Activated naive CD8-positive, alpha-beta T cell treated with anti-CD3 and anti-CD28 coated beads for 36 hours (primary cell): ENCODE measurements around the gene IFITM1. TPM values are rescaled to one million over a fixed set of nuclear protein-coding genes. Genes with fewer than 3 reads are reported as not detected.
"Not testable (repeated sequence)": the region's sequence is repeated elsewhere in the genome, so short reads cannot be mapped to it uniquely, and the experiment has no call there.

ENCODE experiments used
- DNase-seq: peaks from one replicate; pipeline ENCODE4 v3.0.0; 2021
- H3K27ac Mint-ChIP-seq: one replicate; pipeline ENCODE4 v1.8.0; 2022; ENCODE audit warnings: mild to moderate bottlenecking, moderate library complexity, mixed read lengths
- H3K27me3 Mint-ChIP-seq: one replicate; pipeline ENCODE4 v1.8.0; 2022; ENCODE audit warnings: mild to moderate bottlenecking, mixed read lengths
- H3K36me3 Mint-ChIP-seq: one replicate; pipeline ENCODE4 v1.8.0; 2021; ENCODE audit warnings: mild to moderate bottlenecking, mixed read lengths
- H3K4me1 Mint-ChIP-seq: one replicate; pipeline ENCODE4 v1.8.0; 2021; ENCODE audit warnings: mixed read lengths
- H3K4me3 Mint-ChIP-seq: one replicate; pipeline ENCODE4 v1.8.0; 2022; ENCODE audit warnings: mild to moderate bottlenecking, moderate library complexity, mixed read lengths
- H3K9me3 Mint-ChIP-seq: one replicate; pipeline ENCODE4 v1.8.0; 2022; ENCODE audit warnings: mixed read lengths
- total RNA-seq, 2 experiments: library from RNA; stranded (reverse); gene quantifications; one replicate each; pipeline ENCODE4 v1.2.3, GENCODE V29; 2021

Gene IFITM1
- total RNA-seq, 2 experiments from 2014 or later = 345 to 356 TPM

DNA sequence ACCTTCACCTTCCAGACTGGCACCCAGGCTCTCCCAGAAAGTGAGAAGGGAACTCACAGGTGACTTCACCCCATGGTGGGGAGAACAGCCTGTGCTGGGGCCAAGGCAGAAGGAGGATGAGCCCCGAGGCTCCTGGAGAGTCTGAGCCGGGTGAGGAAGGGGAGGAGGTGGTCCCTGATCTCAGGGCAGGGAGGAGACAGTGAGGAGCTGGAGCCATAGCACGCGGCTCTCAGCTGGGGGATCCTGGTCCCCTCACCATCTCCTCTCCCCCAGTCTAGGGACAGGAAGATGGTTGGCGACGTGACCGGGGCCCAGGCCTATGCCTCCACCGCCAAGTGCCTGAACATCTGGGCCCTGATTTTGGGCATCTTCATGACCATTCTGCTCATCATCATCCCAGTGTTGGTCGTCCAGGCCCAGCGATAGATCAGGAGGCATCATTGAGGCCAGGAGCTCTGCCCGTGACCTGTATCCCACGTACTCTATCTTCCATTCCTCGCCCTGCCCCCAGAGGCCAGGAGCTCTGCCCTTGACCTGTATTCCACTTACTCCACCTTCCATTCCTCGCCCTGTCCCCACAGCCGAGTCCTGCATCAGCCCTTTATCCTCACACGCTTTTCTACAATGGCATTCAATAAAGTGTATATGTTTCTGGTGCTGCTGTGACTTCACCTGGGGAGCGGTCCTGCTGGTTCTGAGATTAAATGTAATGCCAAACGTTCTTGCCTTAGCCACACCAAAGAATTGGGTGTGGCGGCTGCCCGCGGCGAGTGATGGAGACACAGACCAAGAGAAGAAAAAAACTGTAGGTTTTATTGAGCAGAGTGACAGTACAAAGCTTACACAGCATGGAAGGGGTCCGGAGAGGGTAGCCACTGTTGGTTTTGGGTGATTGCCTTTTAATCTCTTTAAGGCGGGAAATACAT is 4.8 kb upstream of the IFITM1 start:
- H3K36me3 Mint-ChIP-seq = peaks cover 24% of the 10 kb centered on the region
- peaks cover 25% of the 10 kb centered on the region for H3K4me1 Mint-ChIP-seq
- H3K27me3 Mint-ChIP-seq, H3K9me3 Mint-ChIP-seq: not testable (repeated sequence)
- peak overlapping the region; percentile 95 for H3K27ac Mint-ChIP-seq
- DNase-seq = peak; percentile 48
- peak overlapping the region; percentile 86 for H3K4me3 Mint-ChIP-seq

DNA sequence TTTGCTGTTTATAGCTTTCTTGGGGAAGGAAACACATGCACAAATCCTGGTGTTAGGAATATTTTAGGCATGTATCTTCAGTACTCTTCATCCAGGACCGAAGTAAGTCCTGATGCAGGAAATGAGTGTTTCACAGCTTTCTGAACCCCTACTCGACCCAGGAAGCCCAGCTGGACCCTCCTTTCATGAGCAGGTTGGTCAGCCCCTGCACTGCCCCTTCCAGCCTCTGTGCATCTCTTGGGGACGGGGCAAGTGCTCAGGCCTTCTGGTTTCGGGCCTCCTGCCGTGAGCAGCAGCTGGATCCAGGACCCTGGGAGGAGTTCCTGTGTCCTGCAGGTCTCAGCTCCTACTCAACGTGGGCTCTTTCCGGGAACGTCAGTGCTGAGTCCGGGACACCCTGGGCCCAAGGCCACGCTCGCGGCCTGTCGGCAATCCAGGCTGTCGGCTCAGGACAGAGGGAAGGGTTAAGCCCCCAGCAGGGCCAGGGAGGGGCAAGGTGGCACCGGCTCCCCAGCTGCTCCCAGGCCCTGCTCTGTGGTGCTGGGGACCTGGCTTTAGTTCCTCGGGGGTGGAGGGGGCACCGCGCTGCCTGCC is 3.8 kb upstream of the IFITM1 start:
- H3K4me3 Mint-ChIP-seq = peak overlapping the region; percentile 86
- DNase-seq, H3K9me3 Mint-ChIP-seq, H3K27me3 Mint-ChIP-seq: not testable (repeated sequence)
- H3K27ac Mint-ChIP-seq = peak overlapping the region; percentile 95
- H3K4me1 Mint-ChIP-seq = peaks cover 25% of the 10 kb centered on the region
- H3K36me3 Mint-ChIP-seq = peaks cover 35% of the 10 kb centered on the region

DNA sequence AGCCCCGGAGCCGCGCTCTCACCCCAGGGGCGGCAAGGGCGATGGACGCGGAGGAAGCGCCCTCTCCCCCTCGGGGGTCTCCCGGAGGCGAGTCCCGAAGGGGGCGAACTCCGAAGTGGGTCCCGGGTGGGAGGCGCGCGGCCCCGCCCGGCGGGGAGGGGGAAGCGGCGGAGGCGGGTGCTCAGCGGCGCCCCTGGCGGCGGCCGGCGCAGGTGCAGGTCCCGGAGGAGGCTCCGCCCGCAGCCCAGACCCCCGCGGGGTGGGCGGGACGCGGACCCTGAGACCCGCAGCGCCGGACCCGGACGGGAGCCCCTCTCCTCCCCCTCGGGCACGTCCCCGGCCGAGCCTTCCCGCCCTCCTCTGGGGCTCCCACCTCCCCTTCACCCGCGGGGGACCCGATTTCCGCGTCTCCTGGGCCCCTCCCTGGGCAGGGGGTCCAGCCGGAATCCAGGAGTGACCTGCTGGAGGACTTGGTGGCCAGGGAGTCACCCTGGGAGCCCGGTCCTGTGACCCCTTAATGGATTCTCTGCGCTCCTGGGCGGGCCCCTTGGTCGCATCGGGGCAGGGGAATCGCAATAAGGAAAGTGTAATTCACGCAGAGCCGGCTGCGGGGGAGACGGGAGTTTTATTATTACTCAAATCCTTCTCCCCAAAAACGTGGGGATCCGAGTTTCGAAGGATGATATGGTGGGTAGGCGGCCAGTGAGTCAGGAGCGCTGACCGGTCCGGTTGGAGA is 2.7 kb upstream of the IFITM1 start:
- Mint-ChIP-seq H3K36me3 (peaks cover 39% of the 10 kb centered on the region), H3K4me3 (peak overlapping the region; percentile 86), H3K4me1 (peaks cover 19% of the 10 kb centered on the region), H3K27ac (peak overlapping the region; percentile 96)
- H3K27me3 Mint-ChIP-seq, H3K9me3 Mint-ChIP-seq: not testable (repeated sequence)
- peak; percentile 53 for DNase-seq

DNA sequence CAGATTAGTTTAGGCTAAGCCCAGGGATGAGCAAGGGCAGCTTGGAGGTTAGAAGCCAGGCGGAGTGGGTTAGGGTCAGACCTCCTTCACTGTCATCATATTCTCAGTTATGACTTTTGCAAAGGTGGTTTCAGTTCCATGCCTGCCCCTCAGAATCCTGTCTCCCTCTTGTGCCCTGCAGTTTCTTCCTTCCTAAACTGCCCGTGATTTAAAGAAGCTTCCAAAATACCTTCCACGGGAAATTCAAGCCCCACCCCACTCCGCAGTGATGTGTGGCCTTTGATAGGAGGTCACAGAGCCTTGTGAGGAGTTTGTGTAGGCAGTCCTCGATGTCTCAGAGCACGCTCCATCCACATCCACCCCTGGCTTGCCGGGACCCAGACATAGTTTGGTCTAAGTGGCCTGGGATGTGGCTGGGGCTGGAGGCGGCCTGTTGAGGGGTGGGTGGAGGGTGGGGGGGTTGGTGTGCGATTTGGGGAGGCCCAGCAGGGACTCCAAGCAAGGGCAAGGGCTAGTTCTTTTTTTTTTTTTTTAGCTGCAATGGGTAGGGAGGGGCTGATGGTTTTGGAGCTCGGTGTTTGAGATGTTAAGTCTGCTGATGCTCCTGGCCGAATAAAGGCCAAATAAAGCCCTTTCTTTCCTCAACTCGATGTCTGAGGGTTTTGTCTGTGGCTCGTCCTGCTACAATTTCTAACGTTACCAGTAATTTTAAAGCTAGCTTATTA is 1.6 kb upstream of the IFITM1 start:
- no peak for DNase-seq
- Mint-ChIP-seq H3K36me3 (peaks cover 50% of the 10 kb centered on the region), H3K27ac (peak overlapping the region; percentile 96), H3K27me3 (peaks cover 6% of the 10 kb centered on the region), H3K9me3 (no peaks in the 10 kb centered on the region), H3K4me1 (peaks cover 25% of the 10 kb centered on the region), H3K4me3 (peak overlapping the region; percentile 86)

DNA sequence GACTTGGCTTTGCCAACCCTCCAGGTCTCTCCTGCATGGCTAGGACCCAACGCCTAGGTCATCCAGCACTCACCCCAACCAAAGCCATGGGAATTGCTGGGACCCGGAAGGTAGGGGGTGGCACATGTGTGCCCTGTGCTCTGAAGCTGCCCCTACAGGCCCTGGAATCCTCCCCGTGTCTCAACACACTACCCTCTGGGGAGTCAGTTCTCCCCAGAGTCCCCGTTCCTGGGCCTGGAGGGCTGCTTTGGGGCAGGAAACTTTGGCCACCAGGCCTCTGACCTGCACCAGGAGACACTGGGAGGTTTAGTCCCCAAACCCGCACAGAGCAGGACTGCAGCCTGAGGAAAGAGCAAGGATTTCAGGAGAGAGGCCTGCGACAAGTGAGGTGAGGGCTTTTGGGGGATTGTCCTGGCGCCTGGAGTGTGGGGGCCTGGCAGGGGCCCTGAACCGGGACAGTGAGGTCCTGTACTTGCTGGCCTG is 495 bp upstream of the IFITM1 start:
- peaks cover 54% of the 10 kb centered on the region for H3K36me3 Mint-ChIP-seq

DNA sequence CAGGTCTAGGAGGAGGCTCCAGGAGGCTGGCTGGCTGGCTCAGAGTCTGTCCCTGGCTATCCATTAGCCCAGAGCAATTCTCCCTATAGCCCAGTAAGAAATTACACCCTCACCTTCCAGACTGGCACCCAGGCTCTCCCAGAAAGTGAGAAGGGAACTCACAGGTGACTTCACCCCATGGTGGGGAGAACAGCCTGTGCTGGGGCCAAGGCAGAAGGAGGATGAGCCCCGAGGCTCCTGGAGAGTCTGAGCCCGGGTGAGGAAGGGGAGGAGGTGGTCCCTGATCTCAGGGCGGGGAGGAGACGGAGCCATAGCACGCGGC is 675 bp downstream of the IFITM1 start:
- DNase-seq, H3K9me3 Mint-ChIP-seq, H3K27me3 Mint-ChIP-seq: not testable (repeated sequence)
- peaks cover 46% of the 10 kb centered on the region for H3K36me3 Mint-ChIP-seq
- H3K4me1 Mint-ChIP-seq = peaks cover 28% of the 10 kb centered on the region
- H3K27ac Mint-ChIP-seq = peak overlapping the region; percentile 96
- H3K4me3 Mint-ChIP-seq = peak overlapping the region; percentile 86

More for the DNA sequence above, 495 bp upstream of the IFITM1 start:
- Mint-ChIP-seq H3K27ac (peak overlapping the region; percentile 96), H3K27me3 (peaks cover 6% of the 10 kb centered on the region), H3K4me1 (peaks cover 28% of the 10 kb centered on the region), H3K4me3 (peak overlapping the region; percentile 86), H3K9me3 (no peaks in the 10 kb centered on the region)
- no peak for DNase-seq

DNA sequence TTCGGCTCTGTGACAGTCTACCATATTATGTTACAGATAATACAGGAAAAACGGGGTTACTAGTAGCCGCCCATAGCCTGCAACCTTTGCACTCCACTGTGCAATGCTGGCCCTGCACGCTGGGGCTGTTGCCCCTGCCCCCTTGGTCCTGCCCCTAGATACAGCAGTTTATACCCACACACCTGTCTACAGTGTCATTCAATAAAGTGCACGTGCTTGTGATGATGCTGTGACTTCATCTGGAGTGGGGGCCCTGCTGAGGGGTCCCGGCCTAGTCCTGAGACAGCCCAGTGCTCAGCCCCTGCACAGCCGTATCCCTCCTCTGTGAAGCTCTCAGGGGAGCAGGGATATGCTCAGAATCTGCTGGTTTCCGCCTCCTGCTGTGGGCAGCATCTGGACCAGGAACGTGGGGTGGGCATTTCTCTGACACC is 1.2 kb downstream of the IFITM1 start:
- H3K27me3 Mint-ChIP-seq = peaks cover 6% of the 10 kb centered on the region
- H3K36me3 Mint-ChIP-seq = peaks cover 46% of the 10 kb centered on the region
- peaks cover 30% of the 10 kb centered on the region for H3K4me1 Mint-ChIP-seq
- no peak for DNase-seq
- peak overlapping the region; percentile 96 for H3K27ac Mint-ChIP-seq
- H3K9me3 Mint-ChIP-seq = no peaks in the 10 kb centered on the region
- peak overlapping the region; percentile 86 for H3K4me3 Mint-ChIP-seq

DNA sequence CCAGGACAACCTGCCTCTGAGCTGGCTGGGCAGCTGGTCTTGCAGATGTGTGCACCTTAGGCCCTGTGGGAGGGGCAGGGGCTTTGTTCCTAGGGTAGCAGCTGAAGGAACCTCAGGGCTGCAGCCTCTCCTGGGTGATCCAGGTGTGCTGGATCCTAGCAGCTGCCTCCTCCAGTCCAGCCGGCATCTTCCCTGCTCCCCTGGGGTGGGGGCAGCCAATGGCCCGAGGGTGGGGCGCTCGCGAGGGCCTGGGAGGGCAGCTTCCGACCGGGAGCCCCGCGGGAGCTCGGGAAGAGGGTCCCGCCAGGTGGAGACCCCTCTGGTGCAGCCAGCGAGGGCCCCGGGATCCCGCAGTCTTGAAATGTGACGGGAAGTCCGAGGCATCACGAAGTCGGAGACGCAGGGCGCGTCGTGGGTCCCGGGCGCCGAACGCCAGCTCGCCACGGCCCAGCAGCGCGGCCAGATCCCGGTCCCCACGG is 1.7 kb downstream of the IFITM1 start:
- peaks cover 34% of the 10 kb centered on the region for H3K4me1 Mint-ChIP-seq
- H3K4me3 Mint-ChIP-seq = peak overlapping the region; percentile 86
- DNase-seq = no peak
- peak overlapping the region; percentile 96 for H3K27ac Mint-ChIP-seq
- peaks cover 51% of the 10 kb centered on the region for H3K36me3 Mint-ChIP-seq
- H3K27me3 Mint-ChIP-seq = peaks cover 6% of the 10 kb centered on the region
- no peaks in the 10 kb centered on the region for H3K9me3 Mint-ChIP-seq

DNA sequence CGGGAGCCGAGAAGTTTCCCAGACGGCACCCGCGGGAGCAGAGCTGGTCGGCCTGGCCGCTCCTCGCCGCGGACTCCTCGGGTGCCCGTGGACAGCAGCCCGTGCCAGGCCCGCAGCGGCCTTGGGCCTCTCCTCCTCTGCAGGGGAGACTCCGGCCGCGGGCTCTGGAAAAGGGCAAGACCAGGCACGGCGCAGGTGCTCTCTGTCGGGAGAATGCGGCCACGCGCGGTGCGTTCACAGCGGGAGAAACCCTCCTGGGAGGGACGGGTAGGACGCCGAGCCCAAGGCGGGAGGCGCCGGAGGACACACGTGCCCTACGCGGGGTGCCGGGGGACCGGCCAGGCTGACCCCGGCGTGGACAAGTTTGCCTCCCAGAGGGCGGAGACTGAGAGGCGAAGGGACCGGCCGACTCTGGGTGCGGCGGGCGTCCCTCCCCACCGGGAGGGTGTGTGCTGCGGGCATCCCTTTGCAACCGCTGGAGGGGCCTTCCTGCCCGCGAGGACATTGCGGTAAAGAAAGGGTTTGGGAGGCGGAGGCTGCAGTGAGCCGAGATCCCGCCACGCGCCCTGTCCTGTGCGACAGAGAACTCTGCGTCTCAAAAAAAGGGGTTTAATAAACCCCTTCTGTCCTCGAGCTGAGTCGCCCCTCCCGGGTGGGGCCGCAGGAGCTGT is 2.3 kb downstream of the IFITM1 start:
- H3K27ac Mint-ChIP-seq = peak overlapping the region; percentile 97
- peaks cover 6% of the 10 kb centered on the region for H3K27me3 Mint-ChIP-seq
- peaks cover 53% of the 10 kb centered on the region for H3K36me3 Mint-ChIP-seq
- H3K4me3 Mint-ChIP-seq = peak overlapping the region; percentile 92
- DNase-seq = no peak
- H3K4me1 Mint-ChIP-seq = peaks cover 35% of the 10 kb centered on the region
- no peaks in the 10 kb centered on the region for H3K9me3 Mint-ChIP-seq

DNA sequence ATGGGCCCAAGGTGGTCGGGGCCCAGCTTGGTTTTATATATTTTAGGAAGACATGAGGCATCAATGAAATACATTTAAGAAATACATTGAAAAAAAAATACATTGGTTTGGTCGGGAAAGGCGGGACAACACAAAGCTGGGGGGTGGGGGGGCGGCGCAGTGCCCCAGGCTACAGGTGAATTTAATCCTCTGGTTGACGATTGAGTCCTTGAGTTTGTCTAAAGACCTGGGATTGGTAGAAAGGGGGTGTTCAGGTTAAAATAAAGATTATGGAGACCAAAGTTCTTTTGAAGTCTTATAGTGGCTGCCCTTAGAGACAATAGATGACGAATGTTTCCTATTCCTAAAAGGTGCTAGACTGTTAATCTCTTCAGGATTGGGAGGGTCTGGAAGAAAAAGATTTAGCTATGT is 3.1 kb downstream of the IFITM1 start:
- peaks cover 53% of the 10 kb centered on the region for H3K36me3 Mint-ChIP-seq
- H3K4me1 Mint-ChIP-seq = peaks cover 33% of the 10 kb centered on the region
- H3K27ac Mint-ChIP-seq = peak overlapping the region; percentile 97
- no peak for DNase-seq
- peak overlapping the region; percentile 92 for H3K4me3 Mint-ChIP-seq
- H3K9me3 Mint-ChIP-seq = no peaks in the 10 kb centered on the region
- H3K27me3 Mint-ChIP-seq = peaks cover 6% of the 10 kb centered on the region

DNA sequence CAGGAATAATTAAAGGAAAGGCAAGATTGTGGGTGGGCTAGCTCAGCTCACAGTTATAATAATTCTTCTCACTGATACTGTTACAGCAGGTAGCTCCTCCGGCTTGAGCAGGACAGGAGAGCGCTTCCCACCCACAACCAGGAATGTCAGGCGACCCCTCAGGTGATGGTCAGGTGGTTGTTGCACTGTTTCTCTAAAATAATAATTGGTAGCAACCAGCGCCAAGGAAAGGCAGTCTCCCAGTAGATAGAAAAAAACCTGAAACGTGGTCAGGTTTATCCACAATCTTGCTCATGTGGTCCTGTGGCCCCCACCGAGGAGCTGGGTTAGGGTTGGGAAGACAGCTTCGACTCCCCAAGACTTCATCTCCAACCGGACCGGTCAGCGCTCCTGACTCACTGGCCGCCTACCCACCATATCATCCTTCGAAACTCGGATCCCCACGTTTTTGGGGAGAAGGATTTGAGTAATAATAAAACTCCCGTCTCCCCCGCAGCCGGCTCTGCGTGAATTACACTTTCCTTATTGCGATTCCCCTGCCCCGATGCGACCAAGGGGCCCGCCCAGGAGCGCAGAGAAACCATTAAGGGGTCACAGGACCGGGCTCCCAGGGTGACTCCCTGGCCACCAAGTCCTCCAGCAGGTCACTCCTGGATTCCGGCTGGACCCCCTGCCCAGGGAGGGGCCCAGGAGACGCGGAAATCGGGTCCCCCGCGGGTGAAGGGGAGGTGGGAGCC is 4.0 kb downstream of the IFITM1 start:
- DNase-seq, H3K27me3 Mint-ChIP-seq, H3K9me3 Mint-ChIP-seq: not testable (repeated sequence)
- Mint-ChIP-seq H3K4me3 (peak overlapping the region; percentile 92), H3K4me1 (peaks cover 30% of the 10 kb centered on the region), H3K27ac (peak overlapping the region; percentile 97), H3K36me3 (peaks cover 53% of the 10 kb centered on the region)

DNA sequence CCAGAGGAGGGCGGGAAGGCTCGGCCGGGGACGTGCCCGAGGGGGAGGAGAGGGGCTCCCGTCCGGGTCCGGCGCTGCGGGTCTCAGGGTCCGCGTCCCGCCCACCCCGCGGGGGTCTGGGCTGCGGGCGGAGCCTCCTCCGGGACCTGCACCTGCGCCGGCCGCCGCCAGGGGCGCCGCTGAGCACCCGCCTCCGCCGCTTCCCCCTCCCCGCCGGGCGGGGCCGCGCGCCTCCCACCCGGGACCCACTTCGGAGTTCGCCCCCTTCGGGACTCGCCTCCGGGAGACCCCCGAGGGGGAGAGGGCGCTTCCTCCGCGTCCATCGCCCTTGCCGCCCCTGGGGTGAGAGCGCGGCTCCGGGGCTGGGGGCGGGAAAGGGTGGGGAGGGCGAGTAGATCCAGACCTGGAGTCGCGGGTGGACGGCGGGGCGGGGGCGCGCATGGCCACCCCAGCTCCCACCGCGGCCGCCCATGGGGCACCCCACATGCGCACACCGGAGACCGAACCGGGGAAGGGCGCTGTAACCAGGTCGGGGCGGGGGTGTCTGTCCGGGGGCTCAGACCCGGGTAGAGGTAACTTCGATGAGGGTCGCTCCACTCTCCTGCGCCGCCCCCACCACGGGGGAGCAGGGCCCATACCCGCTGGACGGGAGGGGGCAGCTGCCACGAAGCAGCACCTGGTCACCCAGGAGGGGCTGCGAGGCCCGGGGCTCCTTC is 4.7 kb downstream of the IFITM1 start:
- H3K27me3 Mint-ChIP-seq, H3K27ac Mint-ChIP-seq, H3K9me3 Mint-ChIP-seq, DNase-seq, H3K4me3 Mint-ChIP-seq: not testable (repeated sequence)
- peaks cover 29% of the 10 kb centered on the region for H3K4me1 Mint-ChIP-seq
- peaks cover 50% of the 10 kb centered on the region for H3K36me3 Mint-ChIP-seq
